ENCODE data around the gene MLX.
"Not testable (repeated sequence)": the region's sequence is repeated elsewhere in the genome, so short reads cannot be mapped to it uniquely, and the experiment has no call there.

Gene MLX

DNA sequence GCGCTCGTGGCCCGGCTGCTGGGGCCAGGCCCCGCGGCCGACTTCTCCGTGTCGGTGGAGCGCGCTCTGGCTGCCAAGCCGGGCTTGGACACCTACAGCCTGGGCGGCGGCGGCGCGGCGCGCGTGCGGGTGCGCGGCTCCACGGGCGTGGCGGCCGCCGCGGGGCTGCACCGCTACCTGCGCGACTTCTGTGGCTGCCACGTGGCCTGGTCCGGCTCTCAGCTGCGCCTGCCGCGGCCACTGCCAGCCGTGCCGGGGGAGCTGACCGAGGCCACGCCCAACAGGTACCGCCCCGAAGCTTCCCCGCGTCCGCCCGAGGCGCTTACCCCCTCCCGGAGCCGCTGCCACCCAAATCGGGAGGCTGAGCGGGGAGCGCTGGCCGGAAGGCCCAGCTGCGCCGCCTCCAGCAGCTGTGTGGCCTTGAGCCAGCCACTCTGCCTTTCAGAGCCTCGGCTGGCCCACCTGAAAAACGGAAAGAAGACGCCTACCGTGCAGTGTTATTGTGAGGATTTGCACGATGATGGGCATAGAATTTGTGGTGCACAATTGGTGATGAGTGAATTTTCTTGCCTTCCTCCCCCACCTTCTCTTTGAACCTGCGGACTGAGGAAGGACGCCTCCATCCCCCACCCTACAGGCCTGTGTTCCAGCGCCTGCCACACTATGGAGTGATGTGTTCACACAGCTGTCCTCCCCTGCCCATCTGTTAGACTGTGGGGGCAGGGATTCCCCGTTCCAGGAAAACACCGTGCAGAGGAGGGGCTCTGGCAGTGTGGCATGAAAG lies 30.3 kb upstream of the MLX start:
- peak; percentile 68 for DNase-seq

DNA sequence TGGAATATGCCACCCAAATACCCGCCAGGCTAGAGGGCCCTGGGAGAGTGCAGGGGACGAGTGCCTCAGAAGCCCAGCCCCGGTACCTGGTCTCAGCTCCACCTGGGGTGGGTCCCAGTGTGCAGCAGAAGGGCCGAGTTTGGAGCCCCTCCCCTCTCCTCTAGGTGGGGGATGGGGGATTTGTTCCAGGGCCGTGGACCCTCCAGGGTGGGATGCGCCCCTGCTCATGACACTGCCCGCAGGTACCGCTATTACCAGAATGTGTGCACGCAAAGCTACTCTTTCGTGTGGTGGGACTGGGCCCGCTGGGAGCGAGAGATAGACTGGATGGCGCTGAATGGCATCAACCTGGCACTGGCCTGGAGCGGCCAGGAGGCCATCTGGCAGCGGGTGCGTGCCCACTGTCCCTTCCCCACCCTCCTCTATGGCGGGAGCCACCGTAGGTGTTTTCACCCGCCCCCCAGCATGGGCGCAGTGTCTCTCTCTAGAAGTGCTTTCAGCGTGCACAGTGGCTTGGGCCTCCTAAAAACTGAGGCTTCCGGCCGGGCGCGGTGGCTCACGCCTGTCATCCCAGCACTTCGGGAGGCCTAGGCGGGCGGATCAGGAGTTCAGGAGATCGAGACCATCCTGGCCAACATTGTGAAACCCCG lies 29.6 kb upstream of the MLX start:
- DNase-seq: no peak

DNA sequence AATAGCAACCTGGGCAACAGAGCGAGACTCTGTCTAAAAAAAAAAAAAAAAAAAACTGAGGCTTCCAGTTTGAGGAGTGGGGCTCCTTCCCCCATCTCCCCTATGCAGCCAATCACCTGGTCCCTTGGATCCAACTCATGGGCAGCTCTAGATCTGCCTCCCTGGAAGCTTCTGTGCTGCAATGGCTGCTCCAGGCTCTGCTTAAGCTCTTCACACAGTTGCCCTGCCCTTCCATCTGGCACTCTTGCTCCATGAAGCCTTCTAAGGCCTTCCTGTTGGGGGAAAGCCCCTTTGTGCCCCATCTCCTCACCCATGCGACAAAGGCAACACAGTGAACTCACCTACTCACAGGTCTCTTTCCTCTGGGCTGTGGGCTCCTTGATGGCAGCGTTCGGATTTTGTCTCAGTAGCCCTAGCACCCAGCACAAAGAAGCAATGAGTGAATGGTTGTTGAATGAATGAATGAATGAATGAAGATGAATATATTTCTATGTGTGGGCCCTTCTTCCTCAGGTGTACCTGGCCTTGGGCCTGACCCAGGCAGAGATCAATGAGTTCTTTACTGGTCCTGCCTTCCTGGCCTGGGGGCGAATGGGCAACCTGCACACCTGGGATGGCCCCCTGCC lies 29.0 kb upstream of the MLX start:
- no peak for DNase-seq

DNA sequence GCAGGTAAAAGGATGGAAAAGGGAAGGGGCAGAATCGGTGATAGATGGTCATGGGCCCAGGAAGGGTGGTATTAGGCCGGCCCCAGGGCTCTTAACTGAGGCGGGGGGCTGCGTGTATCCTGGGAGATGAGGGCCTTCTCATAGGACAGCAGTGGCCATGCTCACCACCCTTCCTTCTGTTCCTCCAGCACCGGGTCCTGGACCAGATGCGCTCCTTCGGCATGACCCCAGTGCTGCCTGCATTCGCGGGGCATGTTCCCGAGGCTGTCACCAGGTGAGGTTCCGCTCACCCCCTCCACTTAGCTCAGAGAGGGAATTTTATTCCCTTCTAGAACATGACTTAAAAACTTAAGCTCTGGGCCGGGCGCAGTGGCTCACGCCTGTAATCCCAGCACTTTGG lies 28.4 kb upstream of the MLX start:
- DNase-seq: no peak

DNA sequence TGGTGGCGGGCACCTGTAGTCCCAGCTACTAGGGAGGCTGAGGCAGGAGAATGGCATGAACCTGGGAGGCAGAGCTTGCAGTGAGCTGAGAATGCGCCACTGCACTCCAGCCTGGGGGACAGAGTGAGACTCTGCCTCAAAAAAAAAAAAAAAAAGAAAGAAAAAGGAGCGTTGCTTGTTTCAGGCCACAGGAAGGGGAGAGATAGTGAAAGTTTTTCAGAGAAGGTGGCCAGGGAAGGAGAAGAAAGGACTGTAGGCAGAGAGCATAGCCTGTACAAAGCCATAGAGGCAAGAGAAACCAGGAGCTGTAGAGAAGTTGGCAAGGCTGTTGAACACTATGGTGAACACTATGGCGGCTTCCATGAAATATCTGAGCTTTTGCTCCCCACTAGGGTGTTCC lies 26.3 kb upstream of the MLX start:
- not testable (repeated sequence) for DNase-seq

DNA sequence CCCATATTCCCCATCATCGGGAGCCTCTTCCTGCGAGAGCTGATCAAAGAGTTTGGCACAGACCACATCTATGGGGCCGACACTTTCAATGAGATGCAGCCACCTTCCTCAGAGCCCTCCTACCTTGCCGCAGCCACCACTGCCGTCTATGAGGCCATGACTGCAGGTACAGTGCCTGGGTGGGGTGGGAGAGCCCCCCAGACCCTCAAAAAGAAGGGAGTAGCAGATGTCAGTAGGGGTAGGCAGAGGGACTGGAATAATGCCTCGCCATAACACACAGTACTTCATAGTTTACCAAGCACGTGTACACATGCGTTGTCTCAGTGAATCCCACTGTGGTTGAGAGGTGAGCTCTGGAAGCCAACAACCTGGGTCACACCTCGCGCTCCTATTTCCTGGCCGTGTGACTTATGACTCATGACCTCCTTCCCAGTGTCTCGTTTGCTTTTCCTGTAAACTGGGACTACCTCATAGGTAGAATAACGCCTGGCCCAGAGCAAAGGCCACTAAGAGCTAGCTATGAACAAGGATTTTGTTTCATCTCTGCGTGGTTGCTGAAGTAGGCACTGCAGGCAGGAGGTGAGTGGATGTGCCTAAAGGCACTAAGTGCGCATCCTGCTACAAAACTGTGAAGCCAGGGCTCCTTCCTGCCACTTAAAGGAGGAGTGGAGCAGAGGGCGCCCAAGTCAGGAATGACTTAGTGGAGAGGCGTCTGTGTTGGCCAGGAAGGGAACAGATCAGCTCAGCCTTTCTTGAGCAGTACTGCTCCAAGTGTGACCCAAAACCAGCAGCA lies 25.7 kb upstream of the MLX start:
- no peak for DNase-seq

DNA sequence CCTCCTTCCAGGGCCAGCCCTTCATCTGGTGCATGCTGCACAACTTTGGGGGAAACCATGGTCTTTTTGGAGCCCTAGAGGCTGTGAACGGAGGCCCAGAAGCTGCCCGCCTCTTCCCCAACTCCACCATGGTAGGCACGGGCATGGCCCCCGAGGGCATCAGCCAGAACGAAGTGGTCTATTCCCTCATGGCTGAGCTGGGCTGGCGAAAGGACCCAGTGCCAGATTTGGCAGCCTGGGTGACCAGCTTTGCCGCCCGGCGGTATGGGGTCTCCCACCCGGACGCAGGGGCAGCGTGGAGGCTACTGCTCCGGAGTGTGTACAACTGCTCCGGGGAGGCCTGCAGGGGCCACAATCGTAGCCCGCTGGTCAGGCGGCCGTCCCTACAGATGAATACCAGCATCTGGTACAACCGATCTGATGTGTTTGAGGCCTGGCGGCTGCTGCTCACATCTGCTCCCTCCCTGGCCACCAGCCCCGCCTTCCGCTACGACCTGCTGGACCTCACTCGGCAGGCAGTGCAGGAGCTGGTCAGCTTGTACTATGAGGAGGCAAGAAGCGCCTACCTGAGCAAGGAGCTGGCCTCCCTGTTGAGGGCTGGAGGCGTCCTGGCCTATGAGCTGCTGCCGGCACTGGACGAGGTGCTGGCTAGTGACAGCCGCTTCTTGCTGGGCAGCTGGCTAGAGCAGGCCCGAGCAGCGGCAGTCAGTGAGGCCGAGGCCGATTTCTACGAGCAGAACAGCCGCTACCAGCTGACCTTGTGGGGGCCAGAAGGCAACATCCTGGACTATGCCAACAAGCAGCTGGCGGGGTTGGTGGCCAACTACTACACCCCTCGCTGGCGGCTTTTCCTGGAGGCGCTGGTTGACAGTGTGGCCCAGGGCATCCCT lies 23.5 kb upstream of the MLX start:
- DNase-seq: no peak

DNA sequence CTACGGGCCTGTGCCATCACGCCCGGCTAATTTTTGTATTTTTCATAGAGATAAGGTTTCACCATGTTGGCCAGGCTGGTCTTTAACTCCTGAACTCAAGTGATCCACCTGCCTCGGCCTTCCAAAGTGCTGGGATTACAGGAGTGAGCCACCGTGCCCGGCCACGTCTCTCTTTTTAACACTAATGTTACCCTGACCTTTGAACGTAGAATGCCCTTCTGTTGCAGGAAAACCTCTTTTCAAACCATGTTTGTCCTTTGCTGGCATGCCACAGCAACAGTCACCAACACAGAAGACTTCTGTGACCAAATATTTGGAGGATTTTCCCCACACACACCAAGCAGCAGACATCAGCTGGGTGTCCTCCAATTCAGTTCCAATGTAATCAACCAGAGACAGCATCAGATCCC lies 22.0 kb upstream of the MLX start:
- no peak for DNase-seq

DNA sequence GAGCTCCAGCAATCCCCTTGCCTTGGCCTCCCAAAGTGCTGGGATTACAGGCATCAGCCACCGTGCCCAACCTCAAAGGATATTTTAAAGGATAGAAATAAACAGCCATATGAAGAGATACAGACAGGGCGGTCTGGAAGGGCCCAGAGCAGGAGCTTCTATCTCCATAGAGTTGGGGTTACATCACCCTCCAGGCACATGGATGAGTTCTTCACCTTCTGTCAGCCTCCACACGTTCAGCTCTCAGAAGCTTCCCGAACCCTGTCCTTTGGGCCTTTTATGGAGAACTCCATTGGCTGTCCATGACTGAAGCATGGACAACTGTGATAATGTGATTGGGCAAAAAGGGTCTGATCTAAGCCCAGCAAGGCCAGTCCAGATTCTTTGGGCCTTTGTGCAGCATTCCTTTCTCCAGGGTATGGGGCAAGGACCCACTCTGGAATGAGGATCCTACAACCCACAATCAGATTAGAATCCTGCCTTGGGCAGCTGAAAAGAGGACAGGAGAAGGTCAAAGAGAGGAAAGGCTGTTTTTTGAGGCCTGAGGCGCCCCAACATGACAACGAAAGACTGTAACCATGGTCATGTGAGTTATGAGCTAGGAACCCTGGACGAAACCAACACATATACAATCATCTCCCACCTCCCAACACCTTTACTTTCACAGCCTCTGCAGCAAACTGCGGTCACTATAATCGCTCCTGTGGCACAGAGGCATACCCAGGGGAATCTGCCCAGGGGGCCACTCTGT lies 21.0 kb upstream of the MLX start:
- DNase-seq: not testable (repeated sequence)

DNA sequence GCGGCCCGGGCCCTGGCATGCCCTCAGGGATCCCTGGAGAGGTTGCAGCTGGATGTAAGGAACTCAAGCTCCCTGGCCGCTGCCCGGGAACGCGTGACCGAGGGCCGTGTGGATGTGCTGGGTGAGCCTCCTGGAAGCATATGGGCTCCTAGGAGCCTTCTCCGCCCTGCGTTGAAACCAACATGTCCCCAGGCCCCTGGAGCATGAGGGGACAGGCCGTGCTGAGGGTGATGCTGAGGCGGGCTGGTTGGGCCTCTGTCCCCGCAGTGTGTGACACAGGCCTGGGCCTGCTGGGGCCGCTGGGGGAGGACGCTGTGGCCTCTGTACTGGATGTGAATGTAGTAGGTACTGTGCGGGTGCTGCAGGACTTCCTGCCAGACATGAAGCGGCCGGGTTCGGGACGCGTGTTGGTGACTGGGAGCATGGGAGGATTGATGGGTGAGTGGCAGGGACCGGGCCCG lies 19.9 kb upstream of the MLX start:
- no peak for DNase-seq

DNA sequence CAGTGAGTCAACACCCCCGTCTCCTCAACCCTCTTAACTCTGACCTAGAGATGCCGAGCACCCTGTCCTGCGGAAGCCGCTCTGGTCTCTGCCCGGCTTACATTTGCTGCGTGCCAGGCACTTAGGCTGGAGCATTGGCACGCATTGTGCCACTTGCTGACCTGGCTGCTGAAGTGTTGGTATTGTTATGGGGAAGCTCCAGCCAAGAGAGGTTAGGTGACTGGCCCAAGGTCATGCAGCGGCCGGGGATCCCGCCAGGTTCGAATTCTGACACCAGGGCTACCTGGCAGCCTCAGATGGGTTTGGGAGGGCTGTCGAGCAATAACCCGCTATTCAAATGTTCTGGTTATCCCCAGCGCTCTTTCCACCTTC lies 19.2 kb upstream of the MLX start:
- no peak for DNase-seq

DNA sequence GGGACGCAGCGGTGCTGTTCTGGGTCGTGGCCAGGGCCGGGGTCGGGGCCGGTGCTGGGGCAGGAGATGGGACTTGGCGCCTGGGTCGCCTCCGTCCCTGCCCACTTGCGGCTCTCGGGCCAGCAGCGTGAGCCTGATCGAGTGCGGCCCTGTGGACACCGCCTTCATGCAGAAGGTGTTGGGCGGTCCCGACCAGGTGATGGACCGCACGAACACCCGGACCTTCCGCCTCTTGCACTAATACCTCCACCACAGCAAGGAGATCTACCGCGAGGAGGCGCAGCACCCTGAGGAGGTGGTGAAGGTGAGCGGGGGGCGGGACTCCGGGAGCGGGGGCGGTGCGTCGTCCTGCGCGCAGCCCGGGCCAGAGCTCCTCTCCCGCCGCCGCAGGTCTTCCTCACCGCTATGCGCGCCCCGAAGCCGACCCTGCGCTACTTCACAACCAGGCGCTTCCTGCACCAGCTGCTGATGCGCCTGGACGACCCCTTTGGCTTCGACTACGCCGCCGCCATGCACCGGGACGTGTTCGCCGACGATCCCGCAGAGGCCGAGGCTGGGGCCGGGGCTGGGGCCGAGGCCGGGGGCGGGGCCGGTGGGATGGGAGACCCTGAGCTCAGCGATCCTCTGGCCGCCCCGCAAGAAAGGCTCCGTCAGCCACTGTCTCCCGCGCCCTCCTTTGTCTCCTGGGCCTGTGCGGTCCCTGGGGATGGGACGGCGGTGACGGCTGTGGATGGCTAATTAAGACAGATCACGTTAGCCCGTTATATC lies 18.6 kb upstream of the MLX start:
- DNase-seq: peak; percentile 68

DNA sequence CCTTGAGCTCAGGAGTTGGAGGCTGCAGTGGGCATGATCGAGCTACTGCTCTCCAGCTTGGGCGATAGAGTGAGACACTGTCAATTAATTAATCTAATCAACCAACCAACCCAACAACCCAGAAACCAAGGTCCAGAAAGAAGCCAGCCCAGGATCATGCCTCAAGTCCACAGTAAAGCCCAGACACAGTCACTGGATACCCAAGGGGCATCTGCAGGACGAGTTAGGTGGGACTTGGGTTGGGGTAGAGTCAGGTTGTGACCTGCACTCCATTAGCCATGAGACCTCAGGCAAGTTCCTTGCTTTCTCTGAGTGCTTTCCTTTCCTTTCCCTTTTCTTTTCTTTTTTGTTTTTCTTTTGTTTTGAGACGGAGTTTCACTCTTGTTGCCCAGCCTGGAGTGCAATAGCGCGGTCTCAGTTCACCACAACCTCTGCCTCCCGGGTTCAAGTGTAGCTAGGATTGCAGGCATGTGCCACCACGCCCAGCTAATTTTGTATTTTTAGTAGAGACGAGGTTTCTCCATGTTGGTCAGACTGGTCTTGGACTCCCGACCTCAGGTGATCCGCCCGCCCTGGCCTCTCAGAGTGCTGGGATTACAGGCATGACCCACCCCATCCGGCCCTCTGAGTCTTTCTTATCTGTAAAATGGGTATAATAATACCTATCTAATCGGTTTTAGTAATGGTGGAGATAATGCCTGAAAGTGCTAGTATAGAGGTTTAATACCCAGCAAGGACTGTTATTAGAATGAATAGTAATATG lies 17.7 kb upstream of the MLX start:
- no peak for DNase-seq

DNA sequence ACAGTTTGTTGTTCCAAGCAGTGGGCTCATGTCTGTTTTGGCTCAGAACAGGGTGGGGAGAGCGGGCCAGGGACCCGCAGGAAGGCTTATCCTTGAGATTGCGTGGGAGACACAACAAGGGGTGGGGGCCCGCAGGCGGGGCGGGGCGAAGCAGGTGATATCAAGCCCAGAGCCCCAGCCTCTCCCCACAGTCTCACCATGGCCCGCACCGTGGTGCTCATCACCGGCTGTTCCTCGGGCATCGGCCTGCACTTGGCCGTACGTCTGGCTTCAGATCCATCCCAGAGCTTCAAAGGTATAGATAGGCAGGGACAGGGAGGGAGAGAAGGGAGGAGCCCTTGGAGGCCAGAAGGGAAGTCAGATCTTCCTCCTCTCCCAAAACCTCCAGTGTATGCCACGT lies 14.2 kb upstream of the MLX start, which contains the start of gene HSD17B1:
TSS of gene HSD17B1 (plus strand) at position 188 of the 400 bp plus-strand sequence. CDS start at position 199, 11 bp downstream.
- DNase-seq: not testable (repeated sequence)

DNA sequence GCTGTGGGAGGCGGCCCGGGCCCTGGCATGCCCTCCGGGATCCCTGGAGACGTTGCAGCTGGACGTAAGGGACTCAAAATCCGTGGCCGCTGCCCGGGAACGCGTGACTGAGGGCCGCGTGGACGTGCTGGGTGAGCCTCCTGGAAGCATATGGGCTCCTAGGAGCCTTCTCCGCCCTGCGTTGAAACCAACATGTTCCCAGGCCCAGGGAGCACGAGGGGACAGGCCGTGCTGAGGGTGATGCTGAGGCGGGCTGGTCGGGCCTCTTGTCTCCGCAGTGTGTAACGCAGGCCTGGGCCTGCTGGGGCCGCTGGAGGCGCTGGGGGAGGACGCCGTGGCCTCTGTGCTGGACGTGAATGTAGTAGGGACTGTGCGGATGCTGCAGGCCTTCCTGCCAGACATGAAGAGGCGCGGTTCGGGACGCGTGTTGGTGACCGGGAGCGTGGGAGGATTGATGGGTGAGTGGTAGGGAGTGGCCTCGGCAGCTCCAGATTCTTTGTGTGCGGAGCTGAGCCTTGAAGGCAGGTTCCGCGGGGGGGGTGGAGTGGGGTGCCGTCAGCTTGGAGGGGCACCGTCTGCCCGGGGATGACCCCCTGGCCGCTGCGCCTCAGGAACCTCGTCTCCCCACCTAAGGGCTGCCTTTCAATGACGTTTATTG lies 13.6 kb upstream of the MLX start:
- DNase-seq: no peak

DNA sequence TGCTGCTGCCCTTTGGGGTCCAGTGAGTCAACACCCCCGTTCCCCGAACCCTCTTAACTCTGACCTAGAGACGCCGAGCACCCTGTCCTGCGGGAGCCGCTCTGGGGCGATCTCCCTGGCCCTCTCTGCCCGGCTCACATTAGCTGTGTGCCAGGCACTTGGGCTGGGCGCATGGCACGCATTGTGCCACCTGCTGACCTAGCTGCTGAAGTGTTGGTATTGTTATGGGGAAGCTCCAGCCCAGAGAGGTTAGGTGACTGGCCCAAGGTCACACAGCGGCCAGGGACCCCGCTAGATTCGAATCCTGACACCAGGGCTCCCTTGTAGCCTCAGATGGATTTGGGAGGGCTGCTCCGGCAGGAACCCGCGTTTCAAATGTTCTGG lies 13.0 kb upstream of the MLX start:
- no peak for DNase-seq

DNA sequence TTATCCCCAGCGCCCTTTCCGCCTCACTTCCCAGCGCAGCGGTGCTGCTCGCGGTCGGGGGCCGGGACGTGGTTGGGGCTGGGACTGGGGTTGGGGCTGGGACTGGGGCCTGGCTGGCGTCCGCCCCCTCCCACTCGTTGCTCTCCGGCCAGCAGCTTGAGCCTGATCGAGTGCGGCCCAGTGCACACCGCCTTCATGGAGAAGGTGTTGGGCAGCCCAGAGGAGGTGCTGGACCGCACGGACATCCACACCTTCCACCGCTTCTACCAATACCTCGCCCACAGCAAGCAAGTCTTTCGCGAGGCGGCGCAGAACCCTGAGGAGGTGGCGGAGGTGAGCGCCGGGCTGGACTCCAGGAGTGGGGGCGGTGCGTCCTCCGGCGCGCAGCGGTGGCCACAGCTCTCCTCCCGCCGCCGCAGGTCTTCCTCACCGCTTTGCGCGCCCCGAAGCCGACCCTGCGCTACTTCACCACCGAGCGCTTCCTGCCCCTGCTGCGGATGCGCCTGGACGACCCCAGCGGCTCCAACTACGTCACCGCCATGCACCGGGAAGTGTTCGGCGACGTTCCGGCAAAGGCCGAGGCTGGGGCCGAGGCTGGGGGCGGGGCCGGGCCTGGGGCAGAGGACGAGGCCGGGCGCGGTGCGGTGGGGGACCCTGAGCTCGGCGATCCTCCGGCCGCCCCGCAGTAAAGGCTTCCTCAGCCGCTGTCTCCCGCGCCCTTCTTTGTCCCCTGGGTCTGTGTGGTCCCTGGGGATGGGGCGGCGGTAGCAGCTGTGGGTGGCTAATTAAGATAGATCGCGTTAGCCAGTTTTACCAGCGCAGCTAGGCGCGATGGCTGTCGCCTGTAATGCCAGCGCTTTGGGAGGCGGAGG lies 12.4 kb upstream of the MLX start:
- DNase-seq: peak; percentile 66

DNA sequence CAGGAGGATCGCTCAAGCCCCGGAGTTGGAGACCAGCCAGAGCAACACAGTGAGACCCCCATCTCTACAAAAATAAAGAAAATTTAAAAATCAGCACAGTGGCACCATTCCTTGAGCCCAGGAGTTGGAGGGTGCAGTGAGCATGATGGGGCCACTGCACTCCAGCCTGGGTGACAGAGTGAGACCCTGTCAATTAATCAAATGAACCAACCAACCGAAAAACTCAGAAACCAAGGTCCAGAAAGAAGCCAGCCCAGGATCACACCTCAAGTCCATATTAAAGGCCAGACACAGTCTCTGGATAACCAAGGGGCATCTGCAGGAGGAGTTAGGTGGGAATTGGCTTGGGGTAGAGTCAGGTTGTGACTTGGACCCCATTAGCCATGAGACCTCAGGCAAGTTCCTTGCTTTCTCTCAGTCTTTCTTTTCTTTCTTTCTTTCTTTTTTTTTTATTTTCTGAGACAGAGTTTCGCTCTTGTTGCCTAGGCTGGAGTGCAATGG lies 11.7 kb upstream of the MLX start:
- no peak for DNase-seq
